Iris pigment epithelial cell (primary cell): Measurements from ENCODE around the gene ERC2.
"Not testable (repeated sequence)": the region's sequence is repeated elsewhere in the genome, so short reads cannot be mapped to it uniquely, and the experiment has no call there.

Source experiments
- DNase-seq: peaks from one replicate; pipeline ENCODE4 v3.0.0-alpha.2; 2011; ENCODE audit warnings: low read depth

The ERC2 gene

DNA sequence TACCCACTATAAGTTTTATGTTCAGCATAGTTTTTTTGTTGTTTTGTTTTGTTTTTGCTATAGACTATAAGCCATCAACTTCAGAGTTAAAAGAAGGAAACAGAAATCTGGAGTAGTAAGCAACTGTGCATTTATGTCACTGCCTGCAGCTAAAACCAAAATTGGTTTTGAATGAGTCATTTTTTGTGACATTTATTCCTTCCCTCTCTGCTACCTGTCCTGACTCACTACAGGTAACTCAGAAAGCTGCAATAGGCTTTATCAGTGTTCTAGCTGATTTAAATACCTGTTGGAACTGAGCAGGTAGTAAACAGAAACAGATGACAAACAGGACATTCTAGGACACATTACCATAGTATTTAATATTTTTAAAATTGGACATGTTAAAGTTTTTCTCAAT lies 587.9 kb downstream of the ERC2 start:
- DNase-seq: no peak

DNA sequence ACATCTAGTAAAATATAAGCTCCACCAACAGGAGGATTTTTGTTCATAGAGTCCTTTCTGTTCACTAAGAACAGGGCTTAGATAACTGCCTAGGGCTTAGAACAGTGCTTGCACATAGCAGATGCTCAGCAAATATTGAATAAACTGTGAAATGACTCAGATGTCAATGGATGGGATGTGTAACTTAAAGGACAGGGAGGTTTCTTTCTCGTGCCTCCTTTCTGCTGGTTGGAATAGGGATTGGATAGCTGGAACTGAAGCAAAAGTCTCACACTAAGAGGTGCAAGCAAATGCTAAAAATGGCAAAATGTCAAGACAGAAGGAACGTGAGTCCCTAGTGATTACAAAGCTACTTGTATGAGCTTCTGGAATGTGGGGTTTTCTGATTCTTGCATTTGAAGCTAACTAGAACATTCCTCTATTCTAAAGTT lies 588.4 kb downstream of the ERC2 start:
- DNase-seq: peak; percentile 65

DNA sequence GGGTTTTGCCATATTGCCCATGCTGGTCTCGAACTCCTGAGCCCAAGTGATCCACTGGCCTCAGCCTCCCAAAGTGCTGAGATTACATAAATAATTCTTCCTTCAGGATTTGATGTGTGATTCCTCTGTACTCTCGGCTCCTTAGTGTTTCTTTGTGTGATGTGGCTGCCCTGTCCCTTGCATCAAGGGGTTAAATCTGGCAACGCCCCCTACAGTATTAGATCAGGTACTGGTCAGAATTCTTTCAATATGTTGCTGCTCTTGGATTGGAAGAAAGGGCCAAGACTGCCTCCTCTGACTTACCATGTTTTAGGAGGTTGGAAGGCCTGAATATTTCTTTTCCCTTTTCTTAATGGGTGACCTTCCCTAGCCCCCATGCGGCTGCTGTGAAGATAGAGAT lies 590.6 kb downstream of the ERC2 start:
- DNase-seq: no peak

DNA sequence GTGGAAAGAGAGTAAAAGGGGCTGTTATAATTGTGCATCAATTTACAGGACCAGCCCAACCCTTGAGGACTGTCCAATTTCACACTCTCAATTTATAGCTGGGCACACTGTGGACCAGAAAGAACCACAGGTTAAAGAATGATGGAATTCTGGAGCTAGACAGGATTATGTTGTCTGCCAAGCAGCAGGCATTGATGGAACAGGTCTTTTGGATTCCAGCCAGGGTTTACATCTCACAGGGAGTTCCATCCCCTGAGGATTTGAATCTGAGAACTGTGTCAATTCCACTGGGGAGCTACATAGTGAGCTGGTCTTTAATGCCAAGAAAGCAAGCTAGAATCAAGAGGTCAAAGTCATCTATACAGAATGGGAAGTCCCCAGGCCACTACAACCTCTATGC lies 591.7 kb downstream of the ERC2 start:
- no peak for DNase-seq

DNA sequence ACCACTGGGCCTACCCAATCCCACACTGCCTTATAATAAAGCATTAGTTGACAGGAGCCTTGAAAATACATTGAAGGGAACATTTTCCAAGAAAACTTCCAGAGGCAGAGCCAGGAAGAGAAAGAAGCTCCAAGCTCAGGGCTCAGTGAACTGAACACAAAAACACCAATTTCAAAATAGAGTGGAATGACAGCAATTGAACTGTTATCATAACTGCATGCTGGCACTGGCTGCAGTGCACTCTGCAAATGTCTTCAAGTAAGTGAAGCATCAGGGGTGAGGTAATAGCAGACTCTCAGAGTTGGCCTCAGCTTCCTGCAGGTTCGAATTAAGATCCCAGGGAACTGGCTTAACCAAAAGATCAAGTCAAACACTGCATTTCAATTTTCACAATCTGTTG lies 593.2 kb downstream of the ERC2 start:
- DNase-seq: no peak

DNA sequence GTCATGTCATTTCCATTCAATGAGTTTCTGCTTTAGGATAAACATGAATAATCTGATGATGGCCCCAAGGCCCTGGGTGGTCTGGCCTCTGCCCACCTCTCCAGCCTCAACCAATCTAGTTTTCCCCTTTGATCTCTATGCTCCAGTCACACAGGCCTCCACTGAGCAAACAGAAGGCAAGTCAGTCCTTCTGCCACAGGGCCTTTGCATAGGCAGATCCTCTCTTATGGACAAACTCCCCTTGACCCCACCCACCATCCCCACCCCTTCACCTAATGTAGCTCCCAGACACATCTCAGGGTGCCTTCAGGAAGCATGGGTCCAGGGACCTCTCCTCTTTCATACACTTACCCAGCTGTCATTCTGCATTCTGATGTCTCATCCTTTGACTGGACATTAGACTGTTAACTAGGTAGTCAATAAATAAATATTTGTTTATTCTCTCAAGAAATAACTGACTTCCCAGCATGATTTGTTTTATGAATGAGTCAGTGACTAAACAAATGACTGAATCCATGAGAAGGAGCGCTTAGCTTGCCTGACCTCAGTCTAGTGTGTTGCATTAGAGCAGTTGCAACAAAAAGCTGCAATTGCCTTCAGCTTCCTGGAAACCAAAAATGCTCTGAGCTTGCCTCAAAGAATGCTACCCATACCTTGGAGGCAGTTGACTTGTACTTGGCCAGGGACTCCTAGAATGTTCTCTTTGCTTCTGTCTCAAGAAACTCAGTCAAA lies 594.6 kb downstream of the ERC2 start:
- peak; percentile 80 for DNase-seq

DNA sequence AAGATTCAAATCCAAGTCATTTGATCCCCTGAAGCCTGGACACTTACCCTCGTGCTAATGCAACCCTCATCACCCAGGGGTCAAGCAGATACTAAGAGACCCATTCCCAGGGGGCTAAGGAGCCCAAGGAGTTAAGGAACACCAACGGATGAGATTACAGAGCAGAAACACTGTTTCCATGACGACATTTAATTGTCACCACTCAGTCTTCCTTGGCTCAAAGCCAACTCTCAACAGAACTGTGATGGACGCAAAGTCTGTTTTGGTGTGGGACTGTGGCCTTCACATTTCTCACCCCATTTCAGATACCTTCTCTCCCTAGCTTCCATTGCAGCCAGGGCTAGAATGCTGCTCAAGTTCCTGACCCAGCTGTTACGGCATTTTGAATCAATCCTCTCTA lies 597.7 kb downstream of the ERC2 start:
- no peak for DNase-seq

DNA sequence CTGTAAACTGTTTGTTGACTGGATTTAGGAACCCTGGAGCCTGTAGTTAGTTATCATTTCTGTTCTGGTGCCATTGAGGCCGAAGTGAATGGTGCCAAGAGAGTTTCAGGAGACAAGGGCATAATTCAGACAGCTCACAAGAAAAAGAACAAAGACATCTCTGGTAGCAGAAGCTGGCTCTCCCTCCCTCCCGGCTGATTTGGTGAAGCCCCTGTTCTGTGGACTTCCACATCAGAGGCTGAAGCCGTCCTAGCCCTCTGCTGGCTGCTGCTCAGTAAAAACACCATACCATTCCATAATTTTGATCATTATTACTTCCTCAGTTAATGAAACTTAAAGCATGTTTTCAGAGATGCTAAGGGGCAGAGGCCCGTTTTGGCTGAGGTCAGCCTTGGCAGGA lies 599.9 kb downstream of the ERC2 start:
- no peak for DNase-seq

DNA sequence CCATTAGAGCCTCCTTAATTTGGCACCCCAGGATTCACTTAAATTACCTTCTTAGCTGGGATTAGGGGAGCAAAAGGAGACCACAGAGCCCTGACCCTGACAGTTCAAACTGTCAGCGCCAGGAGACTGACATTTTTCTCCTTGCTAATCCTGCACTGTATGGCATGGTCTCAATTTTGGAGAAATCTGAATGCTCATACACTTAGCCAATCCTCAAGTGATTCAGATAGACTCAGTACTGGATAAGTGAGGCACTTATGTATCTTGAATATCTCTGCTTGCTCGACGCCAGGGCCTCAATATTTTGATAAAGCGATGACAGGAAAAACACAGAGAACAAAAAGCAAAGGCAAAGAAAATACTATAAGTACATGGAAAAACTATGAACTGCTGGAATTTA lies 605.2 kb downstream of the ERC2 start:
- DNase-seq: no peak

DNA sequence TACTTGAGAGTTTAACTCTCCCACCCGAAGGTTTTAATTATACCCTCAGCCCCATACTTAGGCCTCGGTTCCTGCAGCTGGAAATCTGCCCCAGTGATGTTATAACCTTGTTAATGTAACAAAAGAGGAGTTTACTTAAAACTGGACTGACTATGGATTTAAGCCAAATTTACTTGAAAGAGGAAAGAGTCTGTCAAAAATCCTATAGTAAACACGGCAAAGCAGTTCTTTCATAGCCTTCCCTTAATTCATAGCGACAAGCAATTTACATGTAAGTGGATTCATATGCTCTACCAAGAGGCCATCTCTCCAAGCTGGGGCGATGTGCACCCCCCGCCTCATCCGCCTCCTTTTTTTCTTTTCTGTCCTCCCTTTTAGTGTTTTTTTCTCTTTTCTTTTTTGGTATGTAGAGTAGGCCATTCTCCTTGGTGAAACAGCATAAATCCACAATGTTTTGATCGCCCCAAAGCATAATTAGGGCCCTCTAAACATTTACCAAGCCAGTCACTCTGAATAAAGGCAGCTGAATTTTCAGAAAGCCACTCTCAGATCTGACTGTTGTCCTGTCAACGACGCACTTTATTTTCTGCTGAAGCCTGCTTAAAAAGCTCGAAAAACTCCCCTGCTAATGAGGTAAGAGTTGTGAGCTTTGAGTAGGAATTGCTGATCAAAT lies 608.1 kb downstream of the ERC2 start:
- DNase-seq: no peak

DNA sequence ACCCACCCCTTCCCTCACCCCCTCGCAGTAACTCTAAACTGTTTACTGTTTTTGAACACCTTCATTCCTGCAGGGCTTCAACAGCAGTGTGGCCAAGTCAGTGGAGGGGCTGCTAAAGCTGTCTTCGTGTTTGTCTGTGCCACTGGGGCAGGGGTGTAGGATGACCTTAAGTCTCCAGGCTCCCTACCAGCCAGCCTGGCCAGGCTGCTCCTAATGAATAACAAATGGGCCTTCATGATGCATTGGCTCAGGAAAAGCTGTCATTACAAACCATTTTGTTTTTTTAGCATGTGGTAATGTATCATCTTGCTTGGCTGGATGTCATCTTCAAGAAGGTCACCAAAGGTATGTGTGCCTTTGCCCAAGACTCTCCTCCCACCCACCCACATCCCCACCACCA lies 609.0 kb downstream of the ERC2 start:
- DNase-seq: no peak

DNA sequence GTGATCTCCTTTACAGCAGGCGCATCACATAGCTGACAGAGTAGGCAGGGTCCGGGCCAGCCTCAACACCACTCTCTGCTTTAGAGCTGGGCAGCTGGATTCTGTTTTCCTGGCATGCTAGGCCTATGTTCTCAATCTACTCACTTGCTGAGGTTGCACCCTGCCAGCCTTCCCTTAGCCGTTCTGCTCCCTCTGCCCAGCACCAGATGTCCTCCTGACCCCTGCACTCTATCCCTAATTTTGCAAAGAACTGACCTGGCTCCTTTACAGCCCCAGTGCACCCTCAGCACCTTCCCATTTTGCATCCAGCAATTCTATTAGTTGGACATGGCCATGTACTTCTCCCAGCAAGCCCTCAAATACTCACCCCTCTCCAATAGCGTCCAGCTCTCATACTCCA lies 609.5 kb downstream of the ERC2 start:
- DNase-seq: no peak

DNA sequence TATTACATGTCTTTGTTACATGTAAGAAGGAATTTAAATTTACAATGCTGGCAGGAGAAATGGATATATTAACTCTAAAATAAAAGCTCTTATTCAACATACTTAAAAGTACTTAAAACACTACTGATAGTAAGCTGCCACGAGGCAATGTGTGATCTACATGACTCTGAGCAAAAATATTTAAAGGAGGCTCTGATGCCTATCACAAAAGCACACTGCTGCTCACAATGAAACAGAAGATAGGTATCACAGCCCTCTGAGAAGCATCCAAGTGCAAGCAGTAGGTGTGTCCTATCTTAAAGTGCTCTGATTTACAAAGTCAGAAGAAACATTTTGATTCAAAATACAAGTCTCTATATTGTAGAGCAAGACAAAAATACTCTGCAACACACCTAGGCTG lies 610.0 kb downstream of the ERC2 start:
- DNase-seq: no peak

DNA sequence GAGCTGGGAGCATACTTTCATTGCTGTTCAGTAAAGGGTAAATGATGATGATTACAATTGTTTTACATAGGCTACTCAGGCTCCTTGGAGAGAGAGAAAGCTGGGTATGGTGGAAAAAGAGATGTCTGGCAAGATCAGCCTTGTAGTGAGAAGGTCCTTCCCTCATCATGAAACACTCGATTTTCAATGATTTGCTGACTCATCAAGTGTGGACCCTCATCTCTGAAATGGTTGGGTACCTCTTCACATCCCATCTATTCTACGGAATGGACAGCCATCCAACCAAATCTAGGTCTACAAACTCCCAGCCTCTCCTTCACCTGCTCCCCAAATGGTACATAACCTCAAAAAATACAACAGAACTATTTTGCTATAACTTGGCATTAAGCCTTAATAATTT lies 610.6 kb downstream of the ERC2 start:
- no peak for DNase-seq

DNA sequence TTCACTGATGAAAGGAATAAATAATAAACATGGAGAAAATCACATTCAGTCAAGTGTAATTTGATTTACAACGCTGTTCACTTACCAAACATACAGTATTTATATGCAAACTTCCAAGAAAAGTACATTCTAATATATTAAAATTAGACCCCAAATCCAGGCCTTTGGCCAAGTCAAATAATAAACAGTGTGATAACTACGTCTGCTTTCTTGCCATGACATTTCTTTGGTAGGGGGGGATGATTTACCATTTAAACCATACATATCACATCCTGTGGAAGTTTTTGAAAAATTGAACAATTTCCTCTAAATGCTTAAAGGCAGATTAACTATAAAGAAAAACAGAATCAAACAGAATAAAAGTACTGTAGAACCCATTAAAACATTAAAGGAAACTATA lies 613.0 kb downstream of the ERC2 start:
- no peak for DNase-seq

DNA sequence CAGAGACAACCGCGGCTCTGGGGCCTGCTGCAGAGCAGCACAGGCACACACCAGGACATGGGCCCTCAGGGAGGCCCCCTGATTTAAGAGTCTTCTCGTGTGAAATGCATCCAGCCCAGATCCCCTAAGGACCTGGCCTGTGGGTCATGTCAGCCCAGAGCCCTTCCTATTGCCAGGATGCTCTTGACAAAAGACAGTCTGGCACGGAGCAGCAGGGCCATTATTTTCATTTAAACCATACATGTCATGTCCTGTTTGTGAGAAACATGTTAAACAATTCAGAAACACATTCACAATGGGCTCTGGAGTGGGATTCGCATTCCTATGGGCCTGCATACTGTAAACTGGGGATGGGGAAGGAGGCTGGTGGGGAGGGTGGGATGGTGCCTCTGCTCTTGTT lies 613.8 kb downstream of the ERC2 start:
- DNase-seq: no peak

DNA sequence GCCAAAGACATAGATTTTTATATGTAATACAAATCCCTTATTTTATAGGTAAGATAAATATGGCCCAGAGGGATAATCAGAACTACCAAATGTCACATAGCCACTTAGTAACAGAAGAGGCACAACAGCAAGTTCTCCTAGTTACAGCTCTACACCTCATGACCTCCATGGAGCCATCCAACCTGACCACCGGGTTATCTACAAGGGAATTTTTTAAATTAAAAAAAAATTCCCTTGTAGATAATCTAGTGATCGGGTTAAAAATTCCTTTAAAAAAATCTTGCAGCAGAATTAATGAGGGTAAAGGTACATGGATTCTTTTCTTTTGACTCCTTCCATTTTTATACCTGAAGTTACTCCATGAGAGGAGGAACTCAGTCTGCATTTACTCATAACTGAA lies 615.9 kb downstream of the ERC2 start:
- no peak for DNase-seq

DNA sequence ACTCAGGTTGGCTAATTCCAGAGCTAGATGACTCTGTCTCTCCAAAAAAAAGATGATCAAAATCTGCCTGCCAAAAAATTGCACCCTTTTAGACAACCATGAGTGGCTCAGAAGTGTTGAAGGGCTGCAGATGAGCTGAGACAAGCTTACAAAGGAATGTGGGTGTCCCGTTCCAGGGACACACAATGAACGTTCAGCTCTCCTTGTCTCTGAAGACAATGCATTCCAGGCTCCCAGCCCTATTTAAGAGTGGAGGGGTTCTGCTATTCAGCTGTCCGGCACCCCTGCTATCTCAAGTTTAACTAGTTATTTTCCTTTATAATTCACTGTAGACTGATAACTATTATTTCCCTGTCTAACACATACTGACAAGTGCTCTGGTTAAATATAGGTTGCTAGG lies 626.1 kb downstream of the ERC2 start:
- DNase-seq: no peak

DNA sequence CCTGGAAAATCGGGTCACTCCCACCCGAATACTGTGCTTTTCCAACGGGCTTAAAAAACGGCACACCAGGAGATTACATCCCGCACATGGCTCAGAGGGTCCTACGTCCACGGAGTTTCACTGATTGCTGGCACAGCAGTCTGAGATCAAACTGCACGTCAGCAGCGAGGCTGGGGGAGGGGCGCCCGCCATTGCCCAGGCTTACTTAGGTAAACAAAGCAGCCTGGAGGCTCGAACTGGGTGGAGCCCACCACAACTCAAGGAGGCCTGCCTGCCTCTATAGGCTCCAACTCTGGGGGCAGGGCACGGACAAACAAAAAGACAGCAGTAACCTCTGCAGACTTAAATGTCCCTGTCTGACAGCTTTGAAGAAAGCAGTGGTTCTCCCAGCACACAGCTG lies 636.4 kb downstream of the ERC2 start:
- not testable (repeated sequence) for DNase-seq

DNA sequence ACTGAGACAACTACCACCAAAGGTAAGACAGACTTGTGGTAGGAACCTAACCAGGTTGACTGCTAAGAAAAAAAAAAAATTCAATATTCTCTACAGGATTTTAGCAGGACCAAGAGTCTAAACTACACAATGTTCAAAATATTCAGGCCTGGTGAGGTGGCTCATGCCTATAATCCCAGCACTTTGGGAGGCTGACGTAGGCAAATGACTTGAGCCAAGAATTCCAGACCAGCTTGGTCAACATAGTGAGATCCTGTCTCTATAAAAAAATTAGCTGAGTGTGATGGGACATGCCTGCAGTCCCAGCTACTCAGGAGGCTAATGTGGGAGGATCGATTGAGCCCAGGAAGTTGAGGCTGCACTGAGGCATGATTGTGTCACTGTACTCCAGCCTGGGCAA lies 639.6 kb downstream of the ERC2 start:
- no peak for DNase-seq

DNA sequence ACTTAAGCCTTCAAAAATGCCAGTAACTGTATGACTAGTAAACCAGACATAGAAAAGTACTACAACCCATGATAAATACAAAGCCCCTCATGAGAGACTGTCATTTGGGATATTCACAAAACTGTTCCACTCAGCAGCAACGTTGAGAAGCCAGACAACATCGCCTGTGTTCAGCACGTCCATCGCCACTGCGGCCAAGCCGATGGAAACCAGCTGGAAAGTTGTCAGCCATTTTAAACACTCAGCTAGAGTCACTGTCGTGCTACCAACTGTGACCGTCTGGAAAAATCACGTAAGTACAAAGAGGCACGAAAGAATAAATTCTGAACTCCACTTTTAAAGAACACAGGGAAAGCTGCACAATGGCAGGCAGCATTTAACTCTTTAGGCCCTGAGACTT lies 640.5 kb downstream of the ERC2 start:
- DNase-seq: no peak

DNA sequence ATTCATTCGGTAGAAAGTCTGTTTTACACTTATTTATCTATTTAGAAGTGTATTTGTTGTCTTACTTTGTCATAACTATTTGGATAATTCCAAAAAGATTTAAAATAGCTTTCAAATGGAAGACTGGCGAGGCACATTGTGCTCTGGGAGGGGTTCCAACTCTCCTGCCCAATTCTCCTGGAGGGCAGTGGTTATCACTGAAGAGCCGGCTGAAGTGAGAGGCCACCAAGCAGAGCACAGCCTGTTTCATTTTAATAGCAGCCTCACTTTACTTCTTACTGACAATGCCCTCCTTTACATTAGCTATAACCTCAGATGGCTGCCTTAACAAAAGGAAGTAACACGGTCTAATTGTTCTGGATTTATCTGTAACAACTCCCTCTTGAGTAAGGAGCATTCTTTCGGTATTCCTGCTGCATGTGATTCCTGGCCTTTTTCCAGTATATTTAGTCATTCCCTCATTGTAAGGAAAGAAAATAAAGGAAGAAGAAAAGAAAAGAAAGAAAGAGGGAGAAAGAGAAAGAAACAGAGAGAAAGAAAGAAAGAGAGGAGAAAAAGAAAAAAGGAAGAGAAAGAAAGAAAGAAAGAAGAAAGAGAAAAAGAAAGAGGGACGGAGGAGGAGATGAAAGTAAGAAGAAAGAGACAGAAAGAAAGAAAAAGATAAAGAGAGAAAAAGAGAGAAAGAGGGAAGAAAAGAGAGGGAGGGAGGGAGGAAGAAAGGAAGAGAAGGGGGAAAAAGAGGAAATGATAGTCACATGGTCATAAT lies 641.4 kb downstream of the ERC2 start:
- peak; percentile 18 for DNase-seq

DNA sequence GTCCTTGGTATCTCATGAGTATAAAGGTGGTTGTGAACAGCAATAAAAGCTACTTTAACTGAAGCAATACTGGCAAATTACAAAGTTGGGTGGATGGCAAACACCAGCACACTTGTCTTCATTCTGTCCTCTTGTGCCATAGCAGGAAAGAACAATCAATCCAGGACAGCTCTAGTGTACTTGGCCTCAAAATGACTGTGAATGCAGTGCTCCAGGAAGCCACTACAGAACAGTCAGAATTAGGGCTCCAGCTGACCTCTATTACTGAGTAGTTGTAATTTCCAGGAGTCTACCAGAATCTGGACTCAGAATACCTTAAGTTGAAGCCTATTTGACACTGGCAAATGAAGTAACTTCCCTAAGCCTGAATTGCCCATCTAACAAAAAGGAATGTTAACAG lies 642.2 kb downstream of the ERC2 start:
- DNase-seq: no peak
